Chondrocyte (in vitro differentiated cells): ENCODE results near the gene ARHGAP26. TPM values are rescaled to one million over a fixed set of nuclear protein-coding genes. Genes with fewer than 3 reads are reported as not detected.

Source experiments
- DNase-seq: peaks from one replicate; pipeline ENCODE4 v3.0.0; 2021; ENCODE audit warnings: mixed read lengths, low spot score
- H3K27ac Mint-ChIP-seq: one replicate; pipeline ENCODE4 v1.8.0; 2021; ENCODE audit warnings: mild to moderate bottlenecking, moderate library complexity, mixed read lengths; ENCODE audit not compliant: unreplicated experiment
- H3K27me3 Mint-ChIP-seq: 2 replicates; pipeline ENCODE4 v1.8.0; 2021; ENCODE audit warnings: low read depth, mixed read lengths
- H3K36me3 Mint-ChIP-seq: 2 replicates; pipeline ENCODE4 v1.8.0; 2021; ENCODE audit warnings: low read depth, mixed read lengths
- H3K4me1 Mint-ChIP-seq: 2 replicates; pipeline ENCODE4 v1.8.0; 2021; ENCODE audit warnings: low read depth, mild to moderate bottlenecking, mixed read lengths
- H3K4me3 Mint-ChIP-seq: one replicate; pipeline ENCODE4 v1.8.0; 2021; ENCODE audit warnings: mild to moderate bottlenecking, moderate library complexity, mixed read lengths; ENCODE audit not compliant: unreplicated experiment
- H3K9me3 Mint-ChIP-seq: 2 replicates; pipeline ENCODE4 v1.8.0; 2021; ENCODE audit warnings: low read depth, mixed read lengths
- total RNA-seq: library from RNA; stranded (reverse); gene quantifications from 3 replicates; pipeline ENCODE4 v1.2.1, GENCODE V29; 2021
- TF ChIP-seq, protein P1 (sequence below): fragments of 200-600 bp; sonication (generic); IDR thresholded peaks from 2 replicates; pipeline ENCODE4 v1.5.0; 2021; ENCODE audit warnings: antibody characterized with exemption, mild to moderate bottlenecking, moderate library complexity

Gene ARHGAP26
- total RNA-seq, 1 donor from 2014 or later: 16.4 TPM

- Mint-ChIP-seq H3K4me3 (no peak overlapping the region), H3K4me1 (peaks cover 49% of the 10 kb centered on the region), H3K27me3 (no peaks in the 10 kb centered on the region), H3K36me3 (no peaks in the 10 kb centered on the region), H3K9me3 (peaks cover 7% of the 10 kb centered on the region), H3K27ac (peak overlapping the region; percentile 45)
- DNase-seq: no peak
- TF ChIP-seq, protein P1, sequence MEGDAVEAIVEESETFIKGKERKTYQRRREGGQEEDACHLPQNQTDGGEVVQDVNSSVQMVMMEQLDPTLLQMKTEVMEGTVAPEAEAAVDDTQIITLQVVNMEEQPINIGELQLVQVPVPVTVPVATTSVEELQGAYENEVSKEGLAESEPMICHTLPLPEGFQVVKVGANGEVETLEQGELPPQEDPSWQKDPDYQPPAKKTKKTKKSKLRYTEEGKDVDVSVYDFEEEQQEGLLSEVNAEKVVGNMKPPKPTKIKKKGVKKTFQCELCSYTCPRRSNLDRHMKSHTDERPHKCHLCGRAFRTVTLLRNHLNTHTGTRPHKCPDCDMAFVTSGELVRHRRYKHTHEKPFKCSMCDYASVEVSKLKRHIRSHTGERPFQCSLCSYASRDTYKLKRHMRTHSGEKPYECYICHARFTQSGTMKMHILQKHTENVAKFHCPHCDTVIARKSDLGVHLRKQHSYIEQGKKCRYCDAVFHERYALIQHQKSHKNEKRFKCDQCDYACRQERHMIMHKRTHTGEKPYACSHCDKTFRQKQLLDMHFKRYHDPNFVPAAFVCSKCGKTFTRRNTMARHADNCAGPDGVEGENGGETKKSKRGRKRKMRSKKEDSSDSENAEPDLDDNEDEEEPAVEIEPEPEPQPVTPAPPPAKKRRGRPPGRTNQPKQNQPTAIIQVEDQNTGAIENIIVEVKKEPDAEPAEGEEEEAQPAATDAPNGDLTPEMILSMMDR: no peak
Measured at GRCh38 chr5:142746532-142747433, 23.4 kb upstream of the ARHGAP26 start.

- Mint-ChIP-seq H3K9me3 (peaks cover 7% of the 10 kb centered on the region), H3K4me3 (no peak overlapping the region), H3K4me1 (peaks cover 62% of the 10 kb centered on the region), H3K36me3 (no peaks in the 10 kb centered on the region), H3K27me3 (no peaks in the 10 kb centered on the region), H3K27ac (no peak overlapping the region)
- DNase-seq: no peak
- TF ChIP-seq, protein P1: no peak
Measured at GRCh38 chr5:142748132-142748531, 22.0 kb upstream of the ARHGAP26 start.

DNA sequence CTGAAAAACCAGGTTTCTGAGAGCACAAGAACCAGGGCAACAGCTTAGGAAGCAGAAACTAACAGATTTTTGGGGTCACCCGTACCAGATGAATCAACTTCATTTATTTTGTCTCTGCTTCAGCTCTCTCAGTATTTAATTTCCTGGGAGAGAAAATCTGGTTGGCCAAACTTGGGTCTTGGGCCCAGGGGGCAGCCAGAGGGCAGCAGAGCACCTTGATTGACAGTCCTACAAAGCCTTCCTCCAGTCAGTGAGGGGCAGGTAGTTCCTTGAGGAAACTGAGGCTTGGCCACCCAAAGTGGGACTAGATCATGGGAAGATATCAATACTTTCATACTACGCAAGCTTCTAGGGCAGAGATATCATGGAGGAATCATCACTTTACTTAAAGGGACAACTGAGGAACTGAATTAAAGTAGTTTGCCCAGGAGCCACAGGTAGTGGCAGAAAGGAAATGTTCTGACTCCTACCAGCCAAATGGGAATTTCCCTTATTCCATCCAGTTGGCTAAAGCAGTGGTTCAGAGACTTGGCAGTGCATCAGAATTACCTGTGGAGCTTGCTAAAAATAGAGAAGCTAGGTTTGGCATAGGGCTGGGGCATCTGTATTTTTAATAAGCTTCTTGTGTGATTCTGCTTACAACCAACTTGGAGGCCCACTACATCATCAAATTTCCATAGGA lies 21.5 kb upstream of the ARHGAP26 start:
- Mint-ChIP-seq H3K27ac (no peak overlapping the region), H3K4me1 (peaks cover 62% of the 10 kb centered on the region), H3K9me3 (peaks cover 7% of the 10 kb centered on the region), H3K27me3 (no peaks in the 10 kb centered on the region), H3K4me3 (no peak overlapping the region), H3K36me3 (no peaks in the 10 kb centered on the region)
- no peak for DNase-seq
- TF ChIP-seq, protein P1: peak; percentile 51

DNA sequence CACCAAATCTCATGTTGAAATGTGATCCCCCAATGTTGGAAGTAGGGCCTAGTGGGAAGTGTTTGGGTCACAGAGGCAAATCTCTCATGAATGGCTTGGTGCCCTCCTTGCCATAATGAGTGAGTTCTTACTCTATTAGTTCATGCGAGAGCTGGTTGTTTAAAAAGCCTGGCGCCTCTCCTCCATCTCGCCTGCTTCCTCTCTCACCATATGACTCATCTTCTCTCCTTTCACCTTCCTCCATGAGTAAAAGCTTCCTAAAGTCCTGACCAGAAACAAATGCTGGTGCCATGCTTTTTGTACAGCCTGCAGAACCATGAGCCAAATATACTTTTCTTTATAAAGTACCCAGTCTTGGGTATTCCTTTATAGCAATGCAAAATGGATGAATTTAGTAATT lies 20.9 kb upstream of the ARHGAP26 start:
- Mint-ChIP-seq H3K36me3 (no peaks in the 10 kb centered on the region), H3K4me3 (no peak overlapping the region), H3K9me3 (peaks cover 7% of the 10 kb centered on the region), H3K27ac (no peak overlapping the region), H3K4me1 (peaks cover 56% of the 10 kb centered on the region), H3K27me3 (no peaks in the 10 kb centered on the region)
- TF ChIP-seq, protein P1: no peak
- no peak for DNase-seq

- TF ChIP-seq, protein P1: no peak
- Mint-ChIP-seq H3K36me3 (no peaks in the 10 kb centered on the region), H3K4me1 (peaks cover 38% of the 10 kb centered on the region), H3K27ac (peak overlapping the region; percentile 79), H3K9me3 (peaks cover 5% of the 10 kb centered on the region), H3K27me3 (no peaks in the 10 kb centered on the region), H3K4me3 (no peak overlapping the region)
- DNase-seq: no peak
Measured at GRCh38 chr5:142753116-142753631, 17.0 kb upstream of the ARHGAP26 start.
